GM19397 (cell line): ENCODE measurements around the gene QRICH2.
"Not testable (repeated sequence)": the region's sequence is repeated elsewhere in the genome, so short reads cannot be mapped to it uniquely, and the experiment has no call there.

ENCODE experiments used
- ATAC-seq: cut with Tn5 transposase; IDR thresholded peaks from one replicate; pipeline ENCODE4 v1.9.1; 2021; ENCODE audit warnings: mild to moderate bottlenecking, moderate library complexity; ENCODE audit not compliant: unreplicated experiment

Gene QRICH2

DNA sequence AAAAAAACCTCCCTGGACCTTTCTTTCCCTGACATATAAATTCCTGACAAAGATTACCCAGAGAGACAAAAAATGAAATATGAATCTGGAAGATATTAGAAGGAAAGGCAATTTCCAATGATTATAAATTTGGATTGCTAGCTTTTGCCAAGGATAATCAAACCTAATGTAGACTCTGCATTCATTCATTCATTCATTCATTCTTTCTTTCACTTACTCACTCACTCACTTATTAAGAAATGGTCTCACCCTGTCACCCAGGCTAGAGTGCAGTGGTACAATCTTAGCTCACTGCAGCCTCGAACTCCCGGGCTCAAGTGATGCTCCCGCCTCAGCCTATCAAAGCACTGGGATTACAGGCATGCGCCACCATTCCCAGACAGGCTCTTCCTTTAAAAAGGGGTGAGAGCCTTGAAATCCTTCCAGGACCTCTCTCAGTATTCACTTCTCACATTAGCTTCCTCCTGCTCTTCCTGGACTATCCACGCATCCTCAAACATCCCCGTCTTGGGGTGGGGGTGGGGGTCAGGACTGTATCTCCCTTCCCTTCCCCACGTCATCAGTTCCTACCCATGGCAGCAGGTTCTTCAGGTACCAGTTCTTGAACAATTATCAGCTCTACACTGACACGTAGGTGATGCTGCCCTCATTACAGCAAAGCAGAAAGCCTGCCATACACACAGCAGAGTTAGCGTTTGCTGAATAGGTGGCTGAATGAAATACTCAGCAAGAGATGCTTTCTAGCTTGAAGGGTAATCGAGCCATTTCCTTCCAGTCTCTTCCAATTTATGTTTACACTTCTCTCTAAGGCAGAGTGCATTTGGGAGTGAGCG lies 25.8 kb upstream of the QRICH2 start:
- no peak for ATAC-seq

DNA sequence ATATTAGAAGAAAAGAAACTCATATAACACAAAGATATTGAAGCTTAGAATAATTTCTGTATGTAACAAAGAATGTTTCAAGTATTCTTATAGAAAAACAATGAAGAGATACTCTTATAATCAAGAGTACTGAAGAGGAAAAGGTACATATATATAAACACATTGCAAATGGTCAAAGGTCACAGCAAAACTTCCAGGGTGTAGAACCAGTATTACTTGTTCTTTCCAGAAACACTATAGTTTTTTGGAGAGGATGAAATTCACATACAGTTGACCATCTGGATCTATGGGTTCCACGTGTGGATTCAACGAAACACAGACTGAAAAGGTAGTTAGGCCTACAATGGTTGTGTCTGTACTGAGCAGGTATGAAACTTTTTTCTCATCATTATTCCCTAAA lies 23.0 kb upstream of the QRICH2 start:
- no peak for ATAC-seq

DNA sequence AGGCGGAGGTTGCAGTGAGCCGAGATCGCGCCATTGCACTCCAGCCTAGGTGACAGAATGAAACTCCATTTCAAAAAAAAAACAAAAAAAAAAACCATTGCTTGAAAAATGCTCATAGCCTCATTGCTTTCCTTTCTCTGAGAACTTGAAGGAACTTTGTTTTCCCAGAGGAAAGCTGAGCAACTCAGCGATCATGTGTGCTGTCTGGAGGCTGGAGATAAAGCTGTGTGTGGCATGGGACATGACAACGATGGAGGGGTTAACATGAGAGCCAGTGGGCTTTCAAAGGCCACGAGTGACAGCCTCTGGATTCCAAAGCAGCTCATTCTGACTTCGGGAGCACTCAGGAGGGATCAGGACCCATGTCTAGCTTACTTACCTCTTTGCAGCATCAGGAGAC lies 21.6 kb upstream of the QRICH2 start:
- no peak for ATAC-seq

DNA sequence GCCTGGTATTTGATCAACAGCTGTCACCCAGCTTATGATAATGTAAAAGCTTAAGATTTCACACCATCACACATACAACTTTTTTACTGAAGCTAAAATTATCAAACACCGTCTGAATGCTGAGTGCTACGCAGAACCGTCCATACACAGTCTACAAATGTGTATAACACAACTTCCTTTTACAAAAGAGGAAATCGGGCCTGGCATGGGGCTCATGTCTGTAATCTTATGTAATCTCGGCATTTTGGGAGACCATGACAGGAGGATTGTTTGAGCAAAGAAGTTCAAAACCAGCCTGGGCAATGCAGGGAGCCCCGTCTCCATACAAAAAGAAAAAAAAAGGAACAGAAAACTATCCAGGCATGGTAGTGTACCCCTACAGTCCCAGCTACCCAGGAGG lies 19.6 kb upstream of the QRICH2 start:
- no peak for ATAC-seq

DNA sequence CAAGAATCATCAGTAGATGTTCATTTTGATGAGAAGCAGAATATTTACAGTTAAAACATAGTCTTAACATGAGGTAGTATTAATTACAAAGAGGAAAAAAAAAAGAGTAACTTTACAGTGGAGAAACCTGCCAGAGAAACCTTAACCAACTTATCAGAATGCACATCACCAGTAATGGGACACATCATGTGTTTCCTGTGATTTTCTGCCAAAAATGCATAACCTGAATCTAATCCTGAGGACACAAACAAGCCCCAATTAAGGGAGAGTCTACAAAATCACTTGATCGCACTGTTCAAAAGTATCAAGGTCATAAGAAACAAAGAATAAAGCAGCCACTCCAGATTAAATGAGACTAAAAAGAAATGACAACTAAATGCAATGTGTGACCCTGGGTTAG lies 18.2 kb upstream of the QRICH2 start:
- no peak for ATAC-seq

DNA sequence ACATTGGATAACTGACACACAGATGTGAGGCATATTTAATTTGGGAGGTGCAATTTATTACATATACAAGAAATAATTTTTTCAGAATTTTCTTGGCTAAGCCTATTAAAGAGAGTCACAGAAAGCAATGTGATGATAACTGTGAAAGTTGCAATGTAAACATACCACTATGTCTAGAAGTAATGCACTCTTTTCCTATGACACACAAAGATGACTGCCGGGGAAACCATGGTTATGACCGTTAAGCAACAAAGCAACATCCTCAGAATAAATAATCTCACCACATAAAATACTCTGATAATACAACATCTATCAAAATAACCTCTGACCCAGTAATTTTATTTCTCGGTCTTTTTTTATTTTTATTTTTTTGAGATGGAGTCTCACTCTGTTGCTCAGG lies 10.5 kb upstream of the QRICH2 start:
- ATAC-seq = no peak

DNA sequence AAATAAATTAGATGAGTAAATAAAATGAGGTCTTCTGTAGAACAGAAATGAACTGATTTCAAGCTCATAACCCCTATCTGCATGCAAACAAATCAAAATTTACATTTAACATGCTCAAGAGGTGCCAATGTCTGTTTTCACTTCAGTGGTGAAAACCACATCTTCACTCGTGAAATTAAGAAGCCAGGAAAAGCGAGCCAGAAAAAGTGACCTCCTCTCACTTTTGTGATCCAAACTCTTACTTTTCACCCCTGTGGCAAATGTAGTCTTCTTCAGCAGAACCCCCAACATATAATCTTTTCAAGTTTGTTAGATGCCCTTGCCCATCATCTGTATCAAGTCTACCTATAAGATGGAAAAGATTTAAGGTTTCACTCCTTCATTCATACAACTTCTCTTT lies 9.5 kb upstream of the QRICH2 start:
- no peak for ATAC-seq

DNA sequence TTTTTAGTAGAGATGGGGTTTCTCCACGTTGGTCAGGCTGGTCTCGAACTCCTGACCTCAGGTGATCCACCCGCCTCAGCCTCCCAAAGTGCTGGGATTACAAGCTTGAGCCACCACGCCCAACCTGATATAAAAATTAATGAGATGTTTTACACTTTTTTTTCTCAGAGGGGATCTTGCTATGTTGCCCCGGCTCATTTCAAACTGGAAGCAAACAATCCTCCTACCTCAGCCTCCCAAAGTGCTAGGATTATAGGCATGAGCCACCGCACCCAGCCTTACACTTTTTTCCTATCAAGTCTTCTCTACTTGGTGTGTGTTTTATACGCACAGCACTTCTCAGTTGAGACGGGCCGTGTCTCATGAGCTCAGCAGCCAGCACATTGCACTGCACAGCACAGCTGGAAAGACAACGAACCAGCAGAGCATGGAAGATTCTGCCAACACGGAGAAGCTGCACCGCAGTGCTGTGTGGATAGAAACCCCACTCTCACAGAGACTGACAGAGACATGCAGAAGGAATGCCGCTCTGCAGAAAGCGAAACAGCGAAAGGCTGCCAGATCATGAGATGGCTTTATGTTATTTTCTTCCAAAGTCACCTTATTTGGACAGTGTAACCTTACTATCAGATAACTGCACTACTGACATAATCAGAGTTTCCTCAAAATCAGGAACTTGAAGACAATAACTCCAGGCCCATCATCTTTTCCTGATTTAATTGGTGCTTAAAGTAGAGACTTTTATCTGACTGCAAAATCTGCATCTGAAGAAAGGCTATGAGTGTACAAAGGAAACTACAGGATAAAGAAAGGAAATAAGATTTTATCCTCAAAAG lies 6.5 kb upstream of the QRICH2 start:
- no peak for ATAC-seq

DNA sequence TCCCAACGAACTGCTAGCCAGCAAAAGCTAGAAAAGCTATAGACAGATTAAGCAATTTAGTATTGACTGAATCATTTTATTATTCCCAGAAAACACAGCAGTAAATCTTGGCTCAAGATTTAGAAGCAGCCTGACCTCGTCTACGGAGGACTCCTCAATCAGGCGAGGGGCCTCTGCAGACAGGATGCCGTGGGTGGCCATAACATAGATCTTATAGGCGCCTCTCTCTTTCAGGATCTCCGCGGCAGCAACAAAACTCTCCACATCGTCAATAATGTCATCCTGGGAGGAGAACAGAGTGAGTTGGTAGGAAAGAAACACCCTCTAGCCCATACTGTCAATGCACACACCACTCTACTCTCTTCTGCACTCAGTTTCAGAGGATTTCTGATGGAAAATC lies 4.7 kb upstream of the QRICH2 start:
- no peak for ATAC-seq

DNA sequence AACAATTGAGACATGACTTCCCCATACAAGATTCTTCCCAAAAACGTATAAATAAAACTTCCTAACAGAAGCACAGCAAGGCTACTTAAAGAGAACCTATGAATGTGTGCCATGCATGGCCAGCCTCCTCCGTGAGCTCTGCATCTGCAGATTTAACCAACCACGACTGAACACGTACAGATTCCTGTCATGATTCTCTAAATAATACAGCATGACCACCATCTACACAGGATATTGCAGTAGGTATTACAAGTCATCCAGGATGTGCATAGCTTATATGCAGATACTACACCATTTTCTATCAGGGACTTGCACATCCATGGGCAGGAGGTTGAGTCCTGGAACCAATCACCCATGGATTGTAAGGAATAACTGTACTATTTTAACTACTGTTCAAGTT lies 1.4 kb upstream of the QRICH2 start:
- no peak for ATAC-seq

DNA sequence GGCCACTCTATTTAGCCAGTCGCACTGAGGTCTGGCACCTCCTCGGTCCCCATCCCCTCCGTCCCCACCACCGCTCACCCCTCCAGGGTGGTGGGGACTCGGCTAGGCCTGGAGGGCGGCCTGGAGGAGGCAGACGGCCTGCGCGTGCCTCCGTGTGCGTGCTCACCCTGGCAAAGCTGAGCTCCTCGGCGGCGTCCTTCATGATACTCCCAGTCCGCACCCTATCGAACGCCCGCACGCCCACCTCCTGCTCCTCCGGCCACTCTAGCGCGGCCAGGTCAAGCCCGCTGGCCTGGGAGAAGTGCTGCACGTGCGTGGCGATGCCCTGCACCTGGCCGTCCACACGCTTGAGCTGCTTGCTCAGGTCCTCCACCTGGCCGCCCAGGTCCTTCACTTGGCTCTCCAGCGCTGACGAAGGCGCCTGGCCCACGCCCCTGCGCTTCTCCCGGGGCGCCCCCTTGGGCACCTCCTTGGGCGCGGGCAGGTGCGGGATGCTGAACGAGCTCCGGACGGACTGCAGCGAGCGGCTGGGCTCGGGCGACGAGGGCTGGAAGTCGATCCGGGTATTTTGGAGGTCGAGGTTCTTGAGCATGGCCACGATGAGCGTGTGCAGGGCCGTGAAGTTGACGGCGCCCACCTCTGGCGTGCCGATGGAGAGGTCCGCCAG lies 644 bp downstream of the QRICH2 start:
- ATAC-seq = no peak

DNA sequence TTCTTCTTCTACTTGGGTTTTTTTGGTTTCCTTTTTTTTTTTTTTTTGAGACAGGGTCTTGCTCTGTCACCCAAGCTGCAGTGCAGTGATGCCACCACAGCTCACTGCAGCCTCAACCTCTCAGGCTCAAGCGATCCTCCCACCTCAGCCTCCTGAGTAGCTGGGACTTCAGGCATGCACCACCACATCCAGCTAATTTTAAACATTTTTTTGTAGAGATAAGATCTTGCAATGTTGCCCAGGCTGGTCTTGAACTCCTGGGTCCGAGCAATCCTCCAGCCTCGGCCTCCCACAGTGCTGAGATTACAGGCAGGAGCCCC lies 3.0 kb downstream of the QRICH2 start:
- not testable (repeated sequence) for ATAC-seq

DNA sequence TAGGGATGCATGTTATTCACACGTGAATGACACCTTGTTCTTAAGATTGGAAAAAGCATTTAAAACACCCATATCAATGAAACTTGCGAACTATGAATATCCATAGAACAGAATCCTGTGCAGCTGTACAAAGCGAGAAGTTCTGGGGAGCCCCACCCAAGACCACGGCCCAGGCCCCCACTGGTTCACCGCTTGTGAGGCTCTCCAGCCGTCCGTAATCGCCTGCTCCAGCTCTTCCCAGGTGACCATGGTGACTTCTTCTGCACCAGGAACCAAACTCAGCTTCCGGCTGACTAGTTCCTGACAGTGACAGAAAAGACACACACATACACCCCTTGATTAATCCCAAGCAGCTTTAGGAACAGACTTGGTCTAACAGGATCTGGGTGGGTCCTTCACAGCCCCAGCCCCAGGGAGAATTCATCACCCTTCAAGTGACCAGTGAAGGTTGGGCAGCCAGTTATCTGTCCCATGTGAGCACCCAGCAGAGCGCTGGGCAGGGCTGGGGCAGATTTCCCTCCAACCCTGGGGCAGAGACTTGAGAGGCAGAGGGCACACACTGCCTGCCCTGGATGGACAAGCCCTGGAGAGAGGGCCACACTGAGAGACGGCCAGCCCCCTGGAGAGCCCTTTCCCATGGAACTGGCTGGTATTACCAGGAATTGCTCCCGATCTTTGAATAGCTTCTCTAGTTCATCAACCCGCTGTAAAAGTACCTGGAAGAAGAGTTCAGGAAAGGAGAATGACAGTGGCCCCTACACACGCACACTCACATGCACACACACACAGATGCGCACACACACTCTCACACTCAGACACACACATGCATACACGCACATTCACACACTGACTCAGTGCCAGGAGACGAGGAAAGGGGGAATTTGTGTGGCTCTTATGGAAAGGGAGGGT lies 3.6 kb downstream of the QRICH2 start:
- no peak for ATAC-seq

DNA sequence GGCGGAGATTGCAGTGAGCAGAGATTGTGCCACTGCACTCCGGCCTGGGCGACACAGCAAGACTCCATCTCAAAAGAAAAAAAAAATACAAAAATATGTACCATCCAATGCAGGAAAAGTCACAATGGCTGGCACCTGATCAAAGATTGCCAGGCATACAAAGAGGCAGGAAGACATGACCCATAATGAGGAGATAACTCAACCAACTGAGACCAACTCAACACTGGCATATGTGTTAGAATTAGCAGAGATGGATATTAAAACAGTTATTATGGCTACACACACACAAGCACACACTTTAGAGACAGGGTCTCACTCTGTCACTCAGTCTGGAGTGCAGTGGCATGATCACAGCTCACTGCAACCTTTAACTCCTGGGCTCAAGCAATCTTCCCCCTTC lies 10.6 kb downstream of the QRICH2 start:
- ATAC-seq = no peak

DNA sequence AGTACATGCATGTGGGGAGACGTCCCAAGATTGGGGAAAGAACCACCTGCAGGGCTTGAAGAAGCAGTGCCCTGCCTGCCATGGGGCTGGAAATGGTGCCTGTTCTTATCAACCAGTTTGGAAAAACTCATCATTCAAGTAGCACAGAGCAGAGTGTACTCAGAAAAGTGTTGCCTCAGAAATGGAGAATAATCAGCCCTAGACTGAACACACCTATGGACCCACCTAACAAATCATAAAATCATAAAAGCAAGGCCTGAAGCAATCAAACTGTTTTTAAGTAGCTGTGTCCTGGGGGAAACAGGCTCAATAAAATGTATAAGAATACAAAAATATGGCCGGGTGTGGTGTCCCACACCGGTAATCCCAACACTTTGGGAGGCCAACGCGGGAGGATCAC lies 11.2 kb downstream of the QRICH2 start:
- ATAC-seq = no peak

DNA sequence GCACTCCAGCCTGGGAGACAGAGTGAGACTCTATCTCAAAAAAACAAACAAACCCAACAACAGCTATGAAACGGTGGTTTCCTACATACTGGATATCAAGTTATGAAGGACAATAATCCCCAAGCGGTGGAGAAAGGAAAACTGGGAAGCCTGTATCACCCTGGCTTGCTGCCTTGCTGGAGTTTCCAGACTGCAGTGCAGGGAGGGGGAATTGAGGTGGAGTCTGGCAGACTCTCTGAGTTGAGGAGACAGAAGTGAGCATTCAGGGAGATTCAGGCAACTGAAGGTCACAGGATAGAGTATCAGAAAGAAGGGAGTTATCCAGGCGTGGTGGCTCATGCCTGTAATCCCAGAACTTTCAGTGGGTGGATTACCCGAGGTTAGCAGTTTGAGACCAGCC lies 11.9 kb downstream of the QRICH2 start:
- ATAC-seq = no peak

DNA sequence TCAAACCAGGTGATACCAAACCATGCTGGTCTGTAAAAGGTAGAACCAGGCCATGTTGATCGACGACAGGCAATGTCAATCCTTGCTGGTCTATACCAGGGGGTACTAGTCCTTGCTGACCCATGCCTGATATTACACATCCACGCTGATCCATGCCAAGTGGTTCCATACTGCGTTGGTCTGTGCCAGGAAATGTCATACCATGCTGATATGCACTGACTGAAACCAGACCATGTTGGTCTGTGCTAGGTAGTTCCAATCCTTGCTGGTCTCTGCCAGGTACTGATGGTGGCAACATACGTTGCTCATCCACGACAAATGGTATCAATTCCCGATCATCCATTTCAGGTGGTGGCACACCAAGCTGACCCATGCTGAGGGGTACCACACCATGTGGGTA lies 15.0 kb downstream of the QRICH2 start:
- ATAC-seq = no peak

DNA sequence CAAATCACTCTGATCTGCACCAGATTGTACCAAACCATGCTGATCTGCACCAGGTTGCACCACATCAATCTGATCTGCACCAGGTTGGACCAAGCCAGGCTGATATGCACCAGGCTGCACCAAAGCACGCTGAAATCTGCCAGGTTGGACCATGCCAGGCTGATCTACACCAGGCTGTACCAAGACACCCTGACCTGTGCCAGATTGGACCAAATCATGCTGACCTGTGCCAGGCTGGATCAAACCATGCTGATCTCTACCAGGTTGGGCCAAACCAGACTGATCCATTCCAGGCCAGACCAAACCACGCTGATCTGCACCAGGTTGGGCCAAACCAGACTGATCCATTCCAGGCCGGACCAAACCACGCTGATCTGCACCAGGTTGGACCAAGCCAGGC lies 15.5 kb downstream of the QRICH2 start:
- no peak for ATAC-seq

DNA sequence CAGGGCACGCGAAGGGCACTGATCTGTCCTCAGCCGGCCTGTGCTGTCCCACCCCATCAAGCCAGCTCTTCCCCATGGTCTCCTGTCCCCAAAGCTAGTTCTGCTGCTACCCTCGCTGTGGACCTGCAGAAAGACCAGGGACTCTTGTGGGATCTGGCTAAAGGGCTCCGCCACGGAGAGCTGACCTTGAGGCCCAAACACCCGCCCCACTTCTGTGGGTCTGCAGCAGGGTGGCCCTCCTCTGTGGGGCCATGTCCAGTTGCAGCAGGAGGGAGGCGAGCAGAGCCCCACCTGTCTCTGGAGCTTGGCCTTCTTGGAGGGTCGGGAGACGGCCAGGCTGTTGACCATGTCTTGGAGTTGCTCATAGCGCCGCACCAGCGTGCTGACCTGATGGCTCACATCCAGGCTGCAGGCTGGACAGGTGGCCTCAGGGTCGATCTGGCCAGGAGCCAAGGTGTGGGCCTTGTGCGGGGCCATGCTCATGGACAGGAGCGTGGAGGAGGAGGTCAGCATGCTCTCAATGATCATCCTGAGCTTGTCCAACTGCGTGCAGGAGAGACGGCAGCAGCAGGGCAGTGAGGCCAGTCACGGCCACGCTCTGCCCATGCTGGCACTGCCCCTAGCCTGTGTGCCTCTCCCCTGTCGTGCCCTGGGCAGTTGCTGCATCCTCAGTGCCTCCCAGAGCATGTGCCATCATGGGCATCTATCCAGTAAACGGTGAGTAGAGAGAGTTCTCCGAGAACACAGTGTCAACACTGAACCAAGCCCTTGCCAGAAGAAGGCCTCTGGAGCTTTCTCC lies 26.3 kb downstream of the QRICH2 start:
- ATAC-seq = no peak

DNA sequence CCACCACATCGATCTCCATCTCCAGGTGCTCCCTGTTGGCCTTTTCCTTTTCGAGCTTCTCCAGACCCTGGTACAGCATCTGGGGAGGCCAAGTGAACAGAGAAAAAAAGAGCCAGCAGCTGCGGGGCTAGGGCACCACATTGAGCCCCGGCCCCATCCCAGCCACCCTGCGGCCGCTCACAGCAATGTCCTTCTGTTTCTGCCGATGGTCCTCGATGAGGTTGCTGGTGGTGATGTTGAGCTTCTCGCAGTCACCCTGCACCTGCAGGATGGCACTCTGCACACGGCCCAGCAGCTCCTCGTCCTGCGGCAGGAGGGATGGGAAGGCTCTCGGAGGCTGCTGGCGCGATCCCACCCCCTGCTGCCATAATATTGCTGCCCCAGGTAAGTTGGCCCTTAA lies 27.4 kb downstream of the QRICH2 start:
- no peak for ATAC-seq
